Esophagus muscularis mucosa (tissue), 4 donors: ENCODE measurements around the gene TFF2. TPM values are rescaled to one million over a fixed set of nuclear protein-coding genes. Genes with fewer than 3 reads are reported as not detected.

ENCODE experiments used
- DNase-seq: peaks from one replicate; pipeline ENCODE4 v3.0.0-alpha.2; 2017; ENCODE audit errors: extremely low spot score
- H3K27ac ChIP-seq, 4 donors: fragments of 200-600 bp; sonication (generic); replicated peaks in 1 of 4; 1 replicate in 3 of 4; 2 replicates in 1 of 4; pipeline ENCODE4 v1.5.1; 2016 to 2019; ENCODE audit warnings: mild to moderate bottlenecking in 1 of 4
- H3K27me3 ChIP-seq, 4 donors: fragments of 200-600 bp; sonication (generic); one replicate each; pipeline versions ENCODE4 v1.5.1 to v1.6.0; 2016 to 2019
- H3K36me3 ChIP-seq, 4 donors: fragments of 200-600 bp; sonication (generic); one replicate each; pipeline ENCODE4 v1.5.1; 2016 to 2019
- H3K4me1 ChIP-seq, 4 donors: fragments of 200-600 bp; sonication (generic); one replicate each; pipeline ENCODE4 v1.5.1; 2016 to 2019
- H3K4me3 ChIP-seq, 4 donors: fragments of 200-600 bp; sonication (generic); 1 replicate in 2 of 4; 2 replicates in 2 of 4; pipeline ENCODE4 v1.5.1; 2016 to 2019; ENCODE audit warnings: mild to moderate bottlenecking in 4 of 4, moderate library complexity in 1 of 4
- H3K9me3 ChIP-seq, 4 donors: fragments of 200-600 bp; sonication (generic); 1 replicate in 3 of 4; 2 replicates in 1 of 4; pipeline ENCODE4 v1.5.1; 2016 to 2019
- CTCF ChIP-seq, 3 experiments: fragments of 200-600 bp in 2 of 3; fragments of 450-650 bp in 1 of 3; sonication (generic) in 2 of 3; IDR thresholded peaks; one replicate each; pipeline ENCODE4 v1.5.1; 2017 to 2019; ENCODE audit warnings: antibody characterized with exemption in 3 of 3, mild to moderate bottlenecking in 2 of 3, moderate library complexity in 1 of 3
- EP300 ChIP-seq: sonication (generic); formaldehyde crosslinking; IDR thresholded peaks from one replicate; pipeline ENCODE4 v1.6.1; 2017; ENCODE audit warnings: antibody characterized with exemption
- POLR2A ChIP-seq: fragments of 450-650 bp; IDR thresholded peaks from one replicate; pipeline ENCODE4 v1.6.1; 2017; ENCODE audit warnings: antibody characterized with exemption, moderate library complexity, mild to moderate bottlenecking, low read depth
- POLR2AphosphoS5 ChIP-seq, 2 donors: sonication (generic); formaldehyde crosslinking; IDR thresholded peaks; one replicate each; pipeline ENCODE4 v1.6.1; 2017; ENCODE audit warnings: antibody characterized with exemption in 2 of 2
- WGBS: methylation state at CpG from one replicate; pipeline ENCODE4 v1.1.5; 2018; 5-methylcytosine and 5-hydroxymethylcytosine counted together
- intact Hi-C: fragments of 100-400 bp; cut with DNase I; formaldehyde crosslinking; loops from one replicate; pipeline ENCODE4 v1.15.1; 2023
- total RNA-seq, 4 donors: library from RNA; depleted of rRNA; stranded (reverse); fragments of >200 nt; gene quantifications; one replicate each; pipeline versions ENCODE4 v1.1.0 to v1.2.1, GENCODE V29; 2016

Gene TFF2
- total RNA-seq, 4 donors from 2014 or later, result not detected

- H3K27ac ChIP-seq, result no peak overlapping the region
- no peak for DNase-seq
- H3K9me3 ChIP-seq, result no peaks in the 10 kb centered on the region
- no peaks in the 10 kb centered on the region for H3K4me1 ChIP-seq
- no peak for TF ChIP-seq CTCF (IDR thresholded peaks at IDR 0.05)
- no peak overlapping the region for H3K4me3 ChIP-seq
- WGBS, result 92% methylated on average over 9 of the region's 11 CpGs
- H3K27me3 ChIP-seq, result peaks cover 0 to 26% (median 0%) of the 10 kb centered on the region in 4 donors
- intact Hi-C loops, result no loop called here
- no peaks in the 10 kb centered on the region for H3K36me3 ChIP-seq
These were observed 6.8 kb downstream of the TFF2 start for GRCh38 chr21:42343963-42344510.

GRCh38 chr21:42343556-42343955, 7.2 kb downstream of the TFF2 start:
- Histone ChIP-seq H3K27ac (no peak overlapping the region), H3K27me3 (peaks cover 0 to 21% (median 0%) of the 10 kb centered on the region in 4 donors), H3K9me3 (no peaks in the 10 kb centered on the region), H3K4me3 (no peak overlapping the region), H3K36me3 (no peaks in the 10 kb centered on the region), H3K4me1 (peaks cover 0 to 2% (median under 1%) of the 10 kb centered on the region in 4 donors)
- no peak for TF ChIP-seq CTCF (IDR thresholded peaks at IDR 0.05)
- TF ChIP-seq POLR2A, result no peak
- no peak for DNase-seq
- intact Hi-C loops, result no loop called here
- WGBS, result 87% methylated on average over 6 of the region's 6 CpGs

- Histone ChIP-seq H3K36me3 (no peaks in the 10 kb centered on the region), H3K4me3 (no peak overlapping the region), H3K9me3 (no peaks in the 10 kb centered on the region), H3K27me3 (peaks cover 0 to 20% (median 0%) of the 10 kb centered on the region in 4 donors), H3K4me1 (peaks cover 0 to 7% (median 5%) of the 10 kb centered on the region in 4 donors), H3K27ac (no peak overlapping the region)
- no peak for DNase-seq
- intact Hi-C loops, result no loop called here
- WGBS, result 92% methylated on average over 10 of the region's 10 CpGs
- TF ChIP-seq POLR2A, result no peak
- TF ChIP-seq POLR2AphosphoS5 (IDR thresholded peaks at IDR 0.05), result no peak
- no peak for TF ChIP-seq CTCF (IDR thresholded peaks at IDR 0.05)
- TF ChIP-seq EP300, result no peak
These were observed 7.7 kb downstream of the TFF2 start for GRCh38 chr21:42343101-42343500.

GRCh38 chr21:42341776-42342542, 8.8 kb downstream of the TFF2 start:
- no peak overlapping the region for H3K4me3 ChIP-seq
- DNase-seq, result no peak
- no peaks in the 10 kb centered on the region for H3K9me3 ChIP-seq
- no peak overlapping the region for H3K27ac ChIP-seq
- intact Hi-C loops, result no loop called here
- WGBS, result 91% methylated on average over 15 of the region's 15 CpGs
- TF ChIP-seq EP300, result no peak
- TF ChIP-seq POLR2AphosphoS5 (IDR thresholded peaks at IDR 0.05), result no peak
- no peak for TF ChIP-seq POLR2A
- no peak for TF ChIP-seq CTCF (IDR thresholded peaks at IDR 0.05)
- no peaks in the 10 kb centered on the region for H3K36me3 ChIP-seq
- H3K27me3 ChIP-seq, result peaks cover 0 to 8% (median 0%) of the 10 kb centered on the region in 4 donors
- H3K4me1 ChIP-seq, result peaks cover 0 to 14% (median 9%) of the 10 kb centered on the region in 4 donors
